Heart left ventricle (tissue), 13 donors: ENCODE results near the gene UBTD1.

Experiments
- CTCF ChIP-seq, 12 donors: fragments of 200-600 bp; sonication (generic) in 4 of 12; IDR thresholded peaks; one replicate each; pipeline versions ENCODE4 v1.5.0 to v1.8.0; 2018 to 2022; ENCODE audit warnings: antibody characterized with exemption in 12 of 12, mild to moderate bottlenecking in 5 of 12
- POLR2A ChIP-seq, 2 donors: fragments of 450-650 bp; IDR thresholded peaks; one replicate each; pipeline ENCODE4 v1.6.1; 2017; ENCODE audit warnings: antibody characterized with exemption in 2 of 2, mild to moderate bottlenecking in 2 of 2, moderate library complexity in 2 of 2
- donor health status: ischemic (EF 13 %, LVEDD 7.1; RV severe dilation, severe dysfunction).
- donor health status: DM: no; HTN: yes; CAD: no.
- donor health status: DM: no; HTN: no; CAD: no.
- donor health status: ischemic (EF 25% LVEDD 6.9; RV normal size, moderate dysfunction).
- donor health status: ischemic (EF 25% LVEDD 5.7; RV mildly dilated, moderate dysfunction).
- donor health status: ischemic (EF 35%, LVEDD 5.7; RV mildly dilated, moderate dysfunction).
- donor health status: nonischemic (EF 11% LVEDD 7.7; RV severe dilation, severe dysfunction).
- donor health status: DM: yes; HTN: yes; CAD: no.
- donor health status: PGD.
- donor health status: ischemic (EF 29% LVEDD 5.4; RV normal size, mild dysfunction).
- donor health status: nonischemic (EF 23%, LVEDD 6.1; RV moderate dilation, normal function).

GRCh38 chr10:97548828-97549455 is 50.2 kb downstream of the UBTD1 start:
- TF ChIP-seq CTCF (IDR thresholded peaks at IDR 0.05) = no peak
- no peak for TF ChIP-seq POLR2A (IDR thresholded peaks at IDR 0.05)
